ENCODE data around the gene LSAMP. TPM values are rescaled to one million over a fixed set of nuclear protein-coding genes. Genes with fewer than 3 reads are reported as not detected.

Gene LSAMP
- total and polyA plus RNA-seq, 4 experiments from 2014 or later: not detected

DNA sequence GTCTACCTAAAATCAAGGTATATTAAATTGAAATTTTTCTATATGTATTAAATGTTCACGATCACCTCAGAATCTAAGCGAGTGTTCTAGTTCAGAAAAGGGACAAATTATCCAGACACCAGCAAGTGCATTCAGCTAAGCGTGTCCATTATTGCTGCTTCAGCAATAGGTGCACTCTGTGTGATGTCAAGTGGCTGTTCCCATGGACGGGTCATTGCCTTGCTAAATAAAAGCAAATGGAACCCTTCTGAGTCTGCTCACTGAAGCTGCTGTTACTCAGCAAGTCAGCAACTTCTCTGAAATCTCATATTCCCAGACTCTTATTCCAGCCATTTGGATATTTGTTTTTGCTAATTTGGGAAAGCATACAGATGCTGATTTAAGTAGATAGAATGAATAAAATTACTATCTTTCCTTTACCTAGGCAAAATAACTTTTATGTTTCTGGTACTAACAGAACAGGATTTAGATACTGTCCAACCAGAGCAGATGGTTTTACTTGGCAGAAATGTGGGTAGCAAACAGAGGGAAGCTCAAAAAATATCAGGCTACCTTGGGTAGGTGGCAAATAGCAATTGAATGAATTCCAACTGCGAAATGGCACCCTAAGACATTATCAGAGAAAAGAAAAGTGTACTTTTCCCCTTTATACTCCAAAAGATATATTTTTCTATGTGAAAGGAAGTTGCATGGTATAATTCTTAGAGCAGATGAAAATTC lies 415.0 kb downstream of the LSAMP start:
- H3K4me1 ChIP-seq (ENCODE audit: insufficient read depth, low read length): no peaks in the 10 kb centered on the region
- H3K36me3 ChIP-seq (ENCODE audit: insufficient read depth, low read length): no peaks in the 10 kb centered on the region
- H3K27ac ChIP-seq (ENCODE audit: low read depth, low read length): no peak overlapping the region
- H3K4me3 Mint-ChIP-seq: no peak overlapping the region
- H3K9me3 Mint-ChIP-seq: peaks cover 0 to 4% (median 0%) of the 10 kb centered on the region in 8 donors
- H3K4me3 ChIP-seq (ENCODE audit: low read length in 2 of 2): no peak overlapping the region
- H3K27ac Mint-ChIP-seq: no peak overlapping the region
- DNase-seq: no peak
- no peaks in the 10 kb centered on the region for H3K36me3 Mint-ChIP-seq
- H3K27me3 ChIP-seq (ENCODE audit: insufficient read depth, low read length): no peaks in the 10 kb centered on the region
- H3K4me1 Mint-ChIP-seq: no peaks in the 10 kb centered on the region
- H3K9me3 ChIP-seq (ENCODE audit: control insufficient read depth in 1 of 2, low read length in 2 of 2): no peaks in the 10 kb centered on the region
- H3K27me3 Mint-ChIP-seq: peaks cover 0 to 2% of the 10 kb centered on the region in 2 donors
- POLR2A ChIA-PET (ENCODE audit: partially characterized antibody): no interaction called here
- intact Hi-C loops (cut with micrococcal nuclease): no loop called here
- CTCF ChIA-PET (ENCODE audit: partially characterized antibody): no interaction called here

DNA sequence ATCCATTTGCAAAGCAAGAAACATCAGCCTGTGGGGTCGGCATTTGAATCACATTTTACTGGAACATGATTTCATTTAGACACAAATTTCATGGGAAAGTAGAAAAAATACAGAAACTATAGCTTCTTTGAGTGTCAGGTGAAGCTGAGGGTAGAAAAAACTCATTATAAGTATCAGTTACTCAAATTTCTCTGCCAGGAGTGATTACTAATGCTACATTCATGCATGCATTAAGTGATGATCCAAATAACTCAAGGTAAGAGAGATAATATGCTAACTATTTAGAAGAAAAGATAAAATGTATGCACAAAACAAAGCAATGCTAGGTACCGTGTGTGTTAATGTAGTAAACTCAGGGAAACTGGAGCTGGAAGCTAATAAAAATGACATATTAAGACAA lies 416.0 kb downstream of the LSAMP start:
- intact Hi-C loops (cut with micrococcal nuclease): no loop called here
- Mint-ChIP-seq H3K9me3 (peaks cover 0 to 4% (median 0%) of the 10 kb centered on the region in 8 donors), H3K27me3 (peaks cover 0 to 2% of the 10 kb centered on the region in 2 donors), H3K4me3 (no peak overlapping the region), H3K36me3 (no peaks in the 10 kb centered on the region), H3K27ac (no peak overlapping the region), H3K4me1 (no peaks in the 10 kb centered on the region)
- POLR2A ChIA-PET (ENCODE audit: partially characterized antibody): no interaction called here
- H3K4me3 ChIP-seq (ENCODE audit: low read length in 2 of 2): no peak overlapping the region
- H3K27me3 ChIP-seq (ENCODE audit: insufficient read depth, low read length): no peaks in the 10 kb centered on the region
- H3K27ac ChIP-seq (ENCODE audit: low read depth, low read length): no peak overlapping the region
- H3K4me1 ChIP-seq (ENCODE audit: insufficient read depth, low read length): no peaks in the 10 kb centered on the region
- H3K9me3 ChIP-seq (ENCODE audit: control insufficient read depth in 1 of 2, low read length in 2 of 2): no peaks in the 10 kb centered on the region
- no peak for DNase-seq
- no peaks in the 10 kb centered on the region for H3K36me3 ChIP-seq (ENCODE audit: insufficient read depth, low read length)
- CTCF ChIA-PET (ENCODE audit: partially characterized antibody): no interaction called here

GRCh38 chr3:116028157-116028556 lies 417.1 kb downstream of the LSAMP start:
- CTCF ChIA-PET (ENCODE audit: partially characterized antibody): no interaction called here
- H3K27me3 ChIP-seq (ENCODE audit: insufficient read depth, low read length): no peaks in the 10 kb centered on the region
- no peak overlapping the region for H3K4me3 ChIP-seq (ENCODE audit: low read length in 2 of 2)
- H3K4me1 ChIP-seq (ENCODE audit: insufficient read depth, low read length): no peaks in the 10 kb centered on the region
- no peaks in the 10 kb centered on the region for H3K36me3 Mint-ChIP-seq
- no peak overlapping the region for H3K27ac ChIP-seq (ENCODE audit: low read depth, low read length)
- no peak overlapping the region for H3K4me3 Mint-ChIP-seq
- DNase-seq: no peak
- H3K27me3 Mint-ChIP-seq: peaks cover 0 to 2% of the 10 kb centered on the region in 2 donors
- H3K9me3 ChIP-seq (ENCODE audit: control insufficient read depth in 1 of 2, low read length in 2 of 2): no peaks in the 10 kb centered on the region
- H3K4me1 Mint-ChIP-seq: no peaks in the 10 kb centered on the region
- POLR2A ChIA-PET (ENCODE audit: partially characterized antibody): no interaction called here
- intact Hi-C loops (cut with micrococcal nuclease): no loop called here
- H3K36me3 ChIP-seq (ENCODE audit: insufficient read depth, low read length): no peaks in the 10 kb centered on the region
- H3K27ac Mint-ChIP-seq: no peak overlapping the region
- peaks cover 0 to 2% (median 0%) of the 10 kb centered on the region in 8 donors for H3K9me3 Mint-ChIP-seq

DNA sequence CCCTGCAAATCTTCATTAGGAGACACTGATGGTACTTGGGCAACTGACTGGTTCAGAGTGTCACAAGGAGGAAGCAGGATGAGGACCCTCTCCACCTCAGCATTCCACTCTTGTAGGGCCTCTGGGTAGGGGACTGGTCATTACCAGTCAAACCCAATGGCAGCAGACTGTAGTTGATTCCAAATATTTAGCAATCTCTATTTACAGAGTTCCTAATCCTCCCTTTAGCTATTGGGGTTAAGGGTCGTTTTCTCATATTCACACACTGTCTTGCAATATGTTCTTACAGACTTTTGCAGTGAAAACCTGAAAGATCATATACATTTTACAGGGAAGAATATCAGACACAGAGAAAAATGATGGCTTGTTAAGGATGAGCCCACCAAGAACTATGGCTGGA lies 424.3 kb downstream of the LSAMP start:
- Mint-ChIP-seq H3K36me3 (no peaks in the 10 kb centered on the region), H3K27ac (no peak overlapping the region)

GRCh38 chr3:116020495-116020894 lies 424.8 kb downstream of the LSAMP start:
- Mint-ChIP-seq H3K4me1 (no peaks in the 10 kb centered on the region), H3K27ac (no peak overlapping the region), H3K4me3 (no peak overlapping the region), H3K36me3 (no peaks in the 10 kb centered on the region), H3K9me3 (no peaks in the 10 kb centered on the region), H3K27me3 (no peaks in the 10 kb centered on the region)
- Histone ChIP-seq H3K27ac (ENCODE audit: low read depth, low read length) (no peak overlapping the region), H3K4me3 (ENCODE audit: low read length in 2 of 2) (no peak overlapping the region), H3K27me3 (ENCODE audit: insufficient read depth, low read length) (no peaks in the 10 kb centered on the region), H3K9me3 (ENCODE audit: control insufficient read depth in 1 of 2, low read length in 2 of 2) (no peaks in the 10 kb centered on the region), H3K4me1 (ENCODE audit: insufficient read depth, low read length) (no peaks in the 10 kb centered on the region), H3K36me3 (ENCODE audit: insufficient read depth, low read length) (no peaks in the 10 kb centered on the region)
- DNase-seq: no peak
- POLR2A ChIA-PET (ENCODE audit: partially characterized antibody): no interaction called here
- intact Hi-C loops (cut with micrococcal nuclease): no loop called here
- CTCF ChIA-PET (ENCODE audit: partially characterized antibody): no interaction called here

More for the DNA sequence above, 424.3 kb downstream of the LSAMP start:
- intact Hi-C loops (cut with micrococcal nuclease): no loop called here
- no peaks in the 10 kb centered on the region for H3K9me3 Mint-ChIP-seq
- Histone ChIP-seq H3K4me3 (ENCODE audit: low read length in 2 of 2) (no peak overlapping the region), H3K36me3 (ENCODE audit: insufficient read depth, low read length) (no peaks in the 10 kb centered on the region), H3K27ac (ENCODE audit: low read depth, low read length) (no peak overlapping the region), H3K9me3 (ENCODE audit: control insufficient read depth in 1 of 2, low read length in 2 of 2) (no peaks in the 10 kb centered on the region), H3K27me3 (ENCODE audit: insufficient read depth, low read length) (no peaks in the 10 kb centered on the region), H3K4me1 (ENCODE audit: insufficient read depth, low read length) (no peaks in the 10 kb centered on the region)
- ChIA-PET CTCF (ENCODE audit: partially characterized antibody) (no interaction called here), POLR2A (ENCODE audit: partially characterized antibody) (no interaction called here)
- DNase-seq: no peak
- no peak overlapping the region for H3K4me3 Mint-ChIP-seq
- no peaks in the 10 kb centered on the region for H3K27me3 Mint-ChIP-seq
- H3K4me1 Mint-ChIP-seq: no peaks in the 10 kb centered on the region

GRCh38 chr3:116019254-116019763 lies 426.0 kb downstream of the LSAMP start:
- intact Hi-C loops (cut with micrococcal nuclease): no loop called here

GRCh38 chr3:116018646-116019045 lies 426.6 kb downstream of the LSAMP start:
- no peak overlapping the region for H3K27ac Mint-ChIP-seq
- Histone ChIP-seq H3K27me3 (ENCODE audit: insufficient read depth, low read length) (no peaks in the 10 kb centered on the region), H3K9me3 (ENCODE audit: control insufficient read depth in 1 of 2, low read length in 2 of 2) (no peaks in the 10 kb centered on the region), H3K36me3 (ENCODE audit: insufficient read depth, low read length) (no peaks in the 10 kb centered on the region), H3K27ac (ENCODE audit: low read depth, low read length) (no peak overlapping the region), H3K4me3 (ENCODE audit: low read length in 2 of 2) (no peak overlapping the region), H3K4me1 (ENCODE audit: insufficient read depth, low read length) (no peaks in the 10 kb centered on the region)
- H3K4me3 Mint-ChIP-seq: no peak overlapping the region
- no peaks in the 10 kb centered on the region for H3K27me3 Mint-ChIP-seq
- intact Hi-C loops (cut with micrococcal nuclease): no loop called here
- H3K36me3 Mint-ChIP-seq: no peaks in the 10 kb centered on the region
- no peaks in the 10 kb centered on the region for H3K9me3 Mint-ChIP-seq
- DNase-seq: no peak
- ChIA-PET POLR2A (ENCODE audit: partially characterized antibody) (no interaction called here), CTCF (ENCODE audit: partially characterized antibody) (no interaction called here)
- no peaks in the 10 kb centered on the region for H3K4me1 Mint-ChIP-seq

More at GRCh38 chr3:116019254-116019763, 426.0 kb downstream of the LSAMP start:
- Histone ChIP-seq H3K4me3 (ENCODE audit: low read length in 2 of 2) (no peak overlapping the region), H3K27me3 (ENCODE audit: insufficient read depth, low read length) (no peaks in the 10 kb centered on the region), H3K4me1 (ENCODE audit: insufficient read depth, low read length) (no peaks in the 10 kb centered on the region), H3K27ac (ENCODE audit: low read depth, low read length) (no peak overlapping the region), H3K36me3 (ENCODE audit: insufficient read depth, low read length) (no peaks in the 10 kb centered on the region), H3K9me3 (ENCODE audit: control insufficient read depth in 1 of 2, low read length in 2 of 2) (no peaks in the 10 kb centered on the region)
- no peaks in the 10 kb centered on the region for H3K27me3 Mint-ChIP-seq
- no peaks in the 10 kb centered on the region for H3K4me1 Mint-ChIP-seq
- no peak overlapping the region for H3K27ac Mint-ChIP-seq
- ChIA-PET POLR2A (ENCODE audit: partially characterized antibody) (no interaction called here), CTCF (ENCODE audit: partially characterized antibody) (no interaction called here)
- no peak overlapping the region for H3K4me3 Mint-ChIP-seq
- H3K9me3 Mint-ChIP-seq: no peaks in the 10 kb centered on the region
- DNase-seq: no peak
- H3K36me3 Mint-ChIP-seq: no peaks in the 10 kb centered on the region

All from CD4-positive, alpha-beta memory T cell (primary cell).